IMR-90 (cell line): Measurements from ENCODE around the gene VAMP8.

Source experiments
- BHLHE40 ChIP-seq: fragments of 150-350 bp; IDR thresholded peaks from 2 replicates; pipeline ENCODE4 v1.6.1; 2016; ENCODE audit warnings: mild to moderate bottlenecking, low read depth, low read length
- CEBPB ChIP-seq: IDR thresholded peaks from 2 replicates; pipeline ENCODE4 v1.6.1; 2012; ENCODE audit warnings: low read depth, low read length, improper control_type of control experiment
- CTCF ChIP-seq: conservative IDR thresholded peaks from 2 replicates; pipeline ENCODE4 v1.5.1; 2012; ENCODE audit warnings: mild to moderate bottlenecking, low read depth, low read length, improper control_type of control experiment
- MAZ ChIP-seq: IDR thresholded peaks from 2 replicates; pipeline ENCODE4 v1.6.1; 2012; ENCODE audit warnings: low read depth, mild to moderate bottlenecking, low read length, improper control_type of control experiment, moderate library complexity, borderline replicate concordance
- MXI1 ChIP-seq: IDR thresholded peaks from 2 replicates; pipeline ENCODE4 v1.6.1; 2012; ENCODE audit warnings: low read depth, mild to moderate bottlenecking, low read length, moderate library complexity, borderline replicate concordance
- POLR2A ChIP-seq: IDR thresholded peaks from 2 replicates; pipeline ENCODE4 v1.6.1; 2012; ENCODE audit warnings: mild to moderate bottlenecking, low read depth, low read length
- RAD21 ChIP-seq: IDR thresholded peaks from 2 replicates; pipeline ENCODE4 v1.6.1; 2012; ENCODE audit warnings: low read length, improper control_type of control experiment
- USF2 ChIP-seq: fragments of 150-350 bp; IDR thresholded peaks from 2 replicates; pipeline ENCODE4 v1.6.1; 2017; ENCODE audit warnings: mild to moderate bottlenecking, antibody characterized with exemption, low read length, low read depth
- TF ChIP-seq, protein P1 (sequence below): fragments of 150-350 bp; IDR thresholded peaks from 2 replicates; pipeline ENCODE4 v1.6.1; 2016; ENCODE audit warnings: low read depth, mild to moderate bottlenecking, low read length, moderate library complexity, borderline replicate concordance

GRCh38 chr2:85628658-85629057 lies 51.3 kb downstream of the VAMP8 start:
- TF ChIP-seq, protein P1, sequence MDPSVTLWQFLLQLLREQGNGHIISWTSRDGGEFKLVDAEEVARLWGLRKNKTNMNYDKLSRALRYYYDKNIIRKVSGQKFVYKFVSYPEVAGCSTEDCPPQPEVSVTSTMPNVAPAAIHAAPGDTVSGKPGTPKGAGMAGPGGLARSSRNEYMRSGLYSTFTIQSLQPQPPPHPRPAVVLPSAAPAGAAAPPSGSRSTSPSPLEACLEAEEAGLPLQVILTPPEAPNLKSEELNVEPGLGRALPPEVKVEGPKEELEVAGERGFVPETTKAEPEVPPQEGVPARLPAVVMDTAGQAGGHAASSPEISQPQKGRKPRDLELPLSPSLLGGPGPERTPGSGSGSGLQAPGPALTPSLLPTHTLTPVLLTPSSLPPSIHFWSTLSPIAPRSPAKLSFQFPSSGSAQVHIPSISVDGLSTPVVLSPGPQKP = no peak
- TF ChIP-seq CTCF (no peak), MAZ (no peak), RAD21 (no peak), CEBPB (no peak), POLR2A (no peak), USF2 (no peak), BHLHE40 (no peak), MXI1 (no peak)
